RWPE2 (cell line): ENCODE data around the gene PYGB.

ENCODE experiments used
- ATAC-seq: fragments of 200-7000 bp; cut with Tn5 transposase; 3 replicates; pipeline ENCODE4 v1.9.1; 2021; ENCODE audit warnings: low read depth
- DNase-seq: peaks from one replicate; pipeline ENCODE4 v3.0.0-alpha.2; 2020; ENCODE audit warnings: low spot score
- H3K27ac ChIP-seq: fragments of 450-650 bp; 2 replicates; pipeline ENCODE4 v1.5.1; 2017; ENCODE audit warnings: mild to moderate bottlenecking; ENCODE audit not compliant: poor library complexity, severe bottlenecking
- H3K27me3 ChIP-seq: fragments of 250-450 bp; sonication (Bioruptor Pico); 2 replicates; pipeline ENCODE4 v1.5.1; 2021; ENCODE audit warnings: mild to moderate bottlenecking, moderate library complexity; ENCODE audit not compliant: insufficient read depth, poor library complexity, severe bottlenecking
- H3K36me3 ChIP-seq: fragments of 250-450 bp; sonication (Bioruptor Pico); 2 replicates; pipeline ENCODE4 v1.5.1; 2020; ENCODE audit warnings: low read depth, mild to moderate bottlenecking, moderate library complexity
- H3K4me1 ChIP-seq: fragments of 250-450 bp; sonication (Bioruptor Pico); 2 replicates; pipeline ENCODE4 v1.5.1; 2021; ENCODE audit warnings: mild to moderate bottlenecking, moderate library complexity; ENCODE audit not compliant: insufficient read depth, poor library complexity, severe bottlenecking
- H3K4me3 ChIP-seq: fragments of 250-450 bp; sonication (Bioruptor Pico); 2 replicates; pipeline ENCODE4 v1.5.1; 2021; ENCODE audit warnings: mild to moderate bottlenecking, moderate library complexity; ENCODE audit not compliant: severe bottlenecking
- H3K9me3 ChIP-seq: fragments of 250-450 bp; sonication (Bioruptor Pico); 2 replicates; pipeline ENCODE4 v1.5.1; 2021; ENCODE audit warnings: mild to moderate bottlenecking, moderate library complexity; ENCODE audit not compliant: severe bottlenecking
- TF ChIP-seq, protein P1 (sequence below): fragments of 450-650 bp; IDR thresholded peaks from one replicate; pipeline ENCODE4 v1.5.1; 2017; ENCODE audit warnings: mild to moderate bottlenecking, moderate library complexity; ENCODE audit not compliant: poor library complexity, severe bottlenecking

Gene PYGB

DNA sequence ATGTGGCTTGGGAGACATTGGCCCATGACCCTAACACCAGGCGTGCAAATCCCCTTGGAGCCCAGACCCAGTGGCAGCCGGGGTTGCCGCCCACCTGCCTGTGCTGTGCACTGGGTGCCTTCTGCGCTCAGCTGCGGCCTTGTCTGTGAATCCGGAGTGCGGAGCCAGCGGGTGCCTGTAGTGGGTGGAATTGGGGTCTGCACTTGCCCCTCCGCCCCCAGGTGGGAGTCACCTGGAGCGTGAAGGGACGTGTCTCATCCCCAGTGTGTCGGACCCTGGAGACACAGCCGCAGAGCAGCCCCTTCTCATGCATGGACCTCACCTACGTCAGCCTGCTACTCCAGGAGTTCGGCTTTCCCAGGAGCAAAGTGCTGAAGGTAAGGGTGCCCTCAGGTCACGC is 22.9 kb upstream of the PYGB start:
- ATAC-seq: no peak
- DNase-seq: no peak
- Histone ChIP-seq H3K27me3 (no peaks in the 10 kb centered on the region), H3K9me3 (no peaks in the 10 kb centered on the region), H3K4me1 (peaks cover 32% of the 10 kb centered on the region), H3K36me3 (peaks cover 26% of the 10 kb centered on the region), H3K27ac (no peak overlapping the region), H3K4me3 (no peak overlapping the region)
- TF ChIP-seq, protein P1, sequence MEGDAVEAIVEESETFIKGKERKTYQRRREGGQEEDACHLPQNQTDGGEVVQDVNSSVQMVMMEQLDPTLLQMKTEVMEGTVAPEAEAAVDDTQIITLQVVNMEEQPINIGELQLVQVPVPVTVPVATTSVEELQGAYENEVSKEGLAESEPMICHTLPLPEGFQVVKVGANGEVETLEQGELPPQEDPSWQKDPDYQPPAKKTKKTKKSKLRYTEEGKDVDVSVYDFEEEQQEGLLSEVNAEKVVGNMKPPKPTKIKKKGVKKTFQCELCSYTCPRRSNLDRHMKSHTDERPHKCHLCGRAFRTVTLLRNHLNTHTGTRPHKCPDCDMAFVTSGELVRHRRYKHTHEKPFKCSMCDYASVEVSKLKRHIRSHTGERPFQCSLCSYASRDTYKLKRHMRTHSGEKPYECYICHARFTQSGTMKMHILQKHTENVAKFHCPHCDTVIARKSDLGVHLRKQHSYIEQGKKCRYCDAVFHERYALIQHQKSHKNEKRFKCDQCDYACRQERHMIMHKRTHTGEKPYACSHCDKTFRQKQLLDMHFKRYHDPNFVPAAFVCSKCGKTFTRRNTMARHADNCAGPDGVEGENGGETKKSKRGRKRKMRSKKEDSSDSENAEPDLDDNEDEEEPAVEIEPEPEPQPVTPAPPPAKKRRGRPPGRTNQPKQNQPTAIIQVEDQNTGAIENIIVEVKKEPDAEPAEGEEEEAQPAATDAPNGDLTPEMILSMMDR: no peak

DNA sequence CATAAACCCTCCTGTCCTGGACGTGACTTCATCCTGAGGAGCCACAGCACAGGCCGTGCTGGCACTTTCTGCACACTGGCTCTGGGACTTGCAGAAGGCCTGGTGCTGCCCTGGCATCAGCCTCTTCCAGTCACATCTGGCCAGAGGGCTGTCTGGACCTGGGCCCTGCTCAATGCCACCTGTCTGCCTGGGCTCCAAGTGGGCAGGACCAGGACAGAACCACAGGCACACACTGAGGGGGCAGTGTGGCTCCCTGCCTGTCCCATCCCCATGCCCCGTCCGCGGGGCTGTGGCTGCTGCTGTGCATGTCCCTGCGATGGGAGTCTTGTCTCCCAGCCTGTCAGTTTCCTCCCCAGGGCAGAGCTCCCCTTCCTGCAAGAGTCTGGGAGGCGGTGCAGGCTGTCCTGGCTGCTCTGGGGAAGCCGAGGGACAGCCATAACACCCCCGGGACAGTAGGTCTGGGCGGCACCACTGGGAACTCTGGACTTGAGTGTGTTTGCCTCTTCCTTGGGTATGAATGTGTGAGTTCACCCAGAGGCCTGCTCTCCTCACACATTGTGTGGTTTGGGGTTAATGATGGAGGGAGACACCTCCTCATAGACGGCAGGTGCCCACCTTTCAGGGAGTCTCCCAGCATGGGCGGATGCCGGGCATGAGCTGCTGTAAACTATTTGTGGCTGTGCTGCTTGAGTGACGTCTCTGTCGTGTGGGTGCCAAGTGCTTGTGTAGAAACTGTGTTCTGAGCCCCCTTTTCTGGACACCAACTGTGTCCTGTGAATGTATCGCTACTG is 22.0 kb upstream of the PYGB start:
- Histone ChIP-seq H3K27me3 (no peaks in the 10 kb centered on the region), H3K4me3 (no peak overlapping the region), H3K27ac (peak overlapping the region; percentile 66), H3K9me3 (no peaks in the 10 kb centered on the region), H3K36me3 (peaks cover 21% of the 10 kb centered on the region), H3K4me1 (peaks cover 32% of the 10 kb centered on the region)
- no peak for DNase-seq
- TF ChIP-seq, protein P1: no peak
- no peak for ATAC-seq

DNA sequence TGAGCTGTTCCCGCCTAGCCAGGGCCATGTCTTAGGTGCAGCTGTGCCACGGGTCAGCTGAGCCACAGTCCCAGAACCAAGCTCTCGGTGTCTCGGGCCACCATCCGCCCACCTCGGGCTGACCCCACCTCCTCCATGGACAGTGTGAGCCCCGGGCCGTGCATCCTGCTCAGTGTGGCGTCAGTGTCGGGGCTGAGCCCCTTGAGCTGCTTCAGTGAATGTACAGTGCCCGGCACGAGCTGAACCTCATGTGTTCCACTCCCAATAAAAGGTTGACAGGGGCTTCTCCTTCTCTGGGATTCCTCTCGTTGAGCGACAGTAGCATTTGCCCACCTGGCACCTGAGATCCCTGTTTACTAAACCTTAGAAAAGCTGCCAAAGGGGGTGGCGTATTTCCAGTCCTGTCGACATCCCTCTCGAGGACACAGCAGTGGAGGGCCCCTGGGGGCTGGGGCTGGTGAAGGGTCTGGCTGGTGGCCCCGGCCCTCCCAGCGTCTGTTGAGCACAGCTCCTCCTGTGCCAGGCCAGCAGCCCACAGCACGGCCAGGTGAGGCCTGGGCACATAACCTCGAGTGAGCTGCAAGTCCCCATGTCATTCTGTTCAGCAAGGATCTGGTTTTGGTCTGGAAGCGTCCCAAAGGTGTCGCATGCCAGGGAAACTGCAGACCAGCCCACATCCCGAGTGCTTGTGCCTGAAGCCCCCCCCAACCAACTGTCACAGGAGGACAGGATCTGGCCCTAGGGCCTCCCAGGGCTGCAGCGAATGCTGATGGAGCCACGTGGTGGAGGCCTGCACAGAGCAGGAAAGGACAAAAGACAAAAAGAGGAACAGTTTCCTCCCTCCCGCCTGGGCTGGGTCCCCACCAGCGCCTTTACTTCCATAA is 21.2 kb upstream of the PYGB start:
- peaks cover 20% of the 10 kb centered on the region for H3K36me3 ChIP-seq
- TF ChIP-seq, protein P1: no peak
- H3K9me3 ChIP-seq: no peaks in the 10 kb centered on the region
- peak overlapping the region; percentile 66 for H3K27ac ChIP-seq
- ATAC-seq: no peak
- no peaks in the 10 kb centered on the region for H3K27me3 ChIP-seq
- H3K4me3 ChIP-seq: no peak overlapping the region
- peaks cover 40% of the 10 kb centered on the region for H3K4me1 ChIP-seq
- no peak for DNase-seq

DNA sequence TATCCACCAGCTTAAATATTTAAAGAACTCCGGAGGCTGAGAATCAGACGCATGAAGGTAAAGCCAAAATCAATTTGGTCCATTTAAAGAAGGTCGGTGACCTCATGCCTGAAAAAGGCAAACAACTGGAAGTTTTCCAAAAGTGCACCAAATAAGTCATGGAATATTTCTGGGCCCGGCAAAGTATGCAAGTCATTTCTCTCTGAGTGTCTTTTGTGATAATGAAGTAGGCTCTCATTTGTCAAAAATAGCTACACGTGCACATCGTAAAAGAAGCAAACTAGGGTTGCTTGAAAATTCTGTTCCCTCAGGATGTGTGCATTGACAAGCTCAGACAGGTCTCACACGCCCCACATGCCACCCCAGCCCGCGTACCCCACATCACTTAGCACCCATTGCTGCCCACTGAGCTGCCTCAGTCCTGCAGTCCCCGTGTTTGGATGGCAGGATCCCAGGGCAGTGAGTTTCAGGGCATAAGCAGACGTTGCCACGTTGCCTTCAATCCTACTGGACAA is 20.5 kb upstream of the PYGB start:
- Histone ChIP-seq H3K27me3 (no peaks in the 10 kb centered on the region), H3K27ac (peak overlapping the region; percentile 66), H3K4me1 (peaks cover 42% of the 10 kb centered on the region), H3K4me3 (no peak overlapping the region), H3K9me3 (no peaks in the 10 kb centered on the region), H3K36me3 (peaks cover 20% of the 10 kb centered on the region)
- ATAC-seq (peak; percentile 10), DNase-seq (no peak)
- TF ChIP-seq, protein P1: no peak
